Stomach (tissue), 9 donors: Measurements from ENCODE around the gene TSPYL2. TPM values are rescaled to one million over a fixed set of nuclear protein-coding genes. Genes with fewer than 3 reads are reported as not detected.

Experiments used
- DNase-seq, 2 donors: peaks; one replicate each; pipeline versions ENCODE4 v3.0.0 to v3.0.0-alpha.2; 2013 to 2019
- H3K27ac ChIP-seq, 5 donors: fragments of 200-600 bp in 4 of 5; sonication (generic) in 4 of 5; one replicate each; pipeline ENCODE4 v1.5.1; 2013 to 2019; ENCODE audit warnings: mild to moderate bottlenecking in 1 of 5, moderate library complexity in 1 of 5
- H3K27me3 ChIP-seq, 3 donors: fragments of 200-600 bp; sonication (generic); one replicate each; pipeline ENCODE4 v1.5.1; 2017 to 2019; ENCODE audit warnings: mixed run types in 1 of 3
- H3K36me3 ChIP-seq, 4 donors: fragments of 200-600 bp; sonication (generic); 1 replicate in 3 of 4; 2 replicates in 1 of 4; pipeline ENCODE4 v1.5.1; 2016 to 2019
- H3K4me1 ChIP-seq, 4 donors: fragments of 200-600 bp; sonication (generic); one replicate each; pipeline ENCODE4 v1.5.1; 2016 to 2019
- H3K4me3 ChIP-seq, 4 donors: fragments of 200-600 bp; sonication (generic) in 3 of 4; one replicate each; pipeline ENCODE4 v1.5.1; 2016 to 2019; ENCODE audit warnings: mild to moderate bottlenecking in 1 of 4
- H3K9me3 ChIP-seq, 4 donors: fragments of 200-600 bp; sonication (generic); one replicate each; pipeline ENCODE4 v1.5.1; 2016 to 2019
- CTCF ChIP-seq, 7 experiments: fragments of 450-650 bp in 4 of 7; fragments of 200-600 bp in 3 of 7; sonication (generic) in 3 of 7; IDR thresholded peaks; one replicate each; pipeline ENCODE4 v1.5.1; 2016 to 2019; ENCODE audit warnings: antibody characterized with exemption in 7 of 7, control low read depth in 2 of 7, mild to moderate bottlenecking in 1 of 7
- EP300 ChIP-seq: sonication (generic); formaldehyde crosslinking; IDR thresholded peaks from one replicate; pipeline ENCODE4 v1.6.1; 2017; ENCODE audit warnings: antibody characterized with exemption
- POLR2A ChIP-seq, 4 donors: fragments of 450-650 bp; IDR thresholded peaks; one replicate each; pipeline ENCODE4 v1.6.1; 2016; ENCODE audit warnings: antibody characterized with exemption in 4 of 4, control low read depth in 2 of 4, mild to moderate bottlenecking in 1 of 4, moderate library complexity in 1 of 4
- POLR2AphosphoS5 ChIP-seq, 3 donors: sonication (generic); formaldehyde crosslinking; IDR thresholded peaks; one replicate each; pipeline ENCODE4 v1.6.1; 2016; ENCODE audit warnings: antibody characterized with exemption in 3 of 3
- WGBS, 5 donors: extraction: QIAGEN DNeasy Blood & Tissue Kit in 3 of 5; methylation state at CpG; one replicate each; pipeline versions ENCODE4 v1.1.5 to v1.1.7; 2013 to 2018; 5-methylcytosine and 5-hydroxymethylcytosine counted together
- intact Hi-C: fragments of 100-400 bp; cut with DNase I; formaldehyde crosslinking; loops from one replicate; pipeline ENCODE4 v1.15.1; 2023; ENCODE audit warnings: low total_unique reads
- polyA plus RNA-seq, 3 donors: library from polyadenylated mRNA; stranded (reverse); fragments of 200-250 nt; gene quantifications; one replicate each; pipeline ENCODE4 v1.2.3, GENCODE V29; 2013
- total RNA-seq, 5 donors: library from RNA; depleted of rRNA; stranded (reverse); fragments of >200 nt; gene quantifications; one replicate each; pipeline versions ENCODE4 v1.1.0 to v1.2.3, GENCODE V29; 2014 to 2016
- donor health status: healthy with polysubstance abuse.
- donor health status: Bipolar disorder and iron deficiency.
- donor health status: healthy.

The TSPYL2 gene
- total and polyA plus RNA-seq, 8 donors = 19.9 to 105 (median 44.9) TPM

DNA sequence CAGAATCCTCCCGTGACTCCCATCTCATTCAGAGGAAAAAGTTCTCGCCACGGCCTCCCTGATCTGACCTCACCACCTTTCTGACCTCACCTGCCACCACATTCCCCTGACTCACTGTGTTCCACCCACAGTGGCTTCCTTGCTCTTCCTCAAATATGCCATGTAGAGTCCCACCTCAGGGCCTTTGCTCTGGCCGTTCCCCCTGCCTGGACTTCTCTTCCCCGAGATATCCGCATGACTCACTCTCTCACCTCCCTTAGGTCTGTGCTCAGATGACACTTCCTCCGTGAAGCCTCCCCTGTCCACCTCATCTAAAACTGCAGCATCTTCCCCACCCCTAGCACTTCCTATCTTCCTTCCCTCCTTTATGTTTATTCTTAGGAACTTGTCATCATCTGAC, 7.2 kb upstream of the TSPYL2 start:
- intact Hi-C loops = no loop called here
- Histone ChIP-seq H3K27ac (no peak overlapping the region), H3K36me3 (no peaks in the 10 kb centered on the region), H3K4me1 (peaks cover 0 to 19% (median 2%) of the 10 kb centered on the region in 4 donors), H3K9me3 (no peaks in the 10 kb centered on the region), H3K4me3 (no peak overlapping the region), H3K27me3 (no peaks in the 10 kb centered on the region)
- TF ChIP-seq POLR2AphosphoS5 (IDR thresholded peaks at IDR 0.05) = no peak
- no peak for TF ChIP-seq EP300
- no peak for TF ChIP-seq CTCF (IDR thresholded peaks at IDR 0.05)
- TF ChIP-seq POLR2A (IDR thresholded peaks at IDR 0.05) = no peak
- DNase-seq = no peak
- WGBS, 5 donors = 68 to 78% (median 76%) methylated on average over 6 to 7 of the region's 7 CpGs

DNA sequence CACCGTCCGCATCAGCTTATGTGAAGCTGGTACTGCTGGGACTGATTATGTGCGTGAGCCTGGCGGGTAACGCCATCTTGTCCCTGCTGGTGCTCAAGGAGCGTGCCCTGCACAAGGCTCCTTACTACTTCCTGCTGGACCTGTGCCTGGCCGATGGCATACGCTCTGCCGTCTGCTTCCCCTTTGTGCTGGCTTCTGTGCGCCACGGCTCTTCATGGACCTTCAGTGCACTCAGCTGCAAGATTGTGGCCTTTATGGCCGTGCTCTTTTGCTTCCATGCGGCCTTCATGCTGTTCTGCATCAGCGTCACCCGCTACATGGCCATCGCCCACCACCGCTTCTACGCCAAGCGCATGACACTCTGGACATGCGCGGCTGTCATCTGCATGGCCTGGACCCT, 5.5 kb upstream of the TSPYL2 start:
- DNase-seq = peak in 1 of 2 donors; percentile 6
- intact Hi-C loops = no loop called here
- WGBS, 5 donors = 90 to 98% (median 95%) methylated on average over 20 to 21 of the region's 21 CpGs
- Histone ChIP-seq H3K27ac (no peak overlapping the region), H3K36me3 (no peaks in the 10 kb centered on the region), H3K9me3 (no peaks in the 10 kb centered on the region), H3K4me3 (no peak overlapping the region), H3K27me3 (no peaks in the 10 kb centered on the region), H3K4me1 (peaks cover 0 to 16% (median 1%) of the 10 kb centered on the region in 4 donors)
- TF ChIP-seq CTCF (IDR thresholded peaks at IDR 0.05) = no peak
- TF ChIP-seq POLR2A (IDR thresholded peaks at IDR 0.05) = no peak
- no peak for TF ChIP-seq EP300
- TF ChIP-seq POLR2AphosphoS5 (IDR thresholded peaks at IDR 0.05) = no peak

DNA sequence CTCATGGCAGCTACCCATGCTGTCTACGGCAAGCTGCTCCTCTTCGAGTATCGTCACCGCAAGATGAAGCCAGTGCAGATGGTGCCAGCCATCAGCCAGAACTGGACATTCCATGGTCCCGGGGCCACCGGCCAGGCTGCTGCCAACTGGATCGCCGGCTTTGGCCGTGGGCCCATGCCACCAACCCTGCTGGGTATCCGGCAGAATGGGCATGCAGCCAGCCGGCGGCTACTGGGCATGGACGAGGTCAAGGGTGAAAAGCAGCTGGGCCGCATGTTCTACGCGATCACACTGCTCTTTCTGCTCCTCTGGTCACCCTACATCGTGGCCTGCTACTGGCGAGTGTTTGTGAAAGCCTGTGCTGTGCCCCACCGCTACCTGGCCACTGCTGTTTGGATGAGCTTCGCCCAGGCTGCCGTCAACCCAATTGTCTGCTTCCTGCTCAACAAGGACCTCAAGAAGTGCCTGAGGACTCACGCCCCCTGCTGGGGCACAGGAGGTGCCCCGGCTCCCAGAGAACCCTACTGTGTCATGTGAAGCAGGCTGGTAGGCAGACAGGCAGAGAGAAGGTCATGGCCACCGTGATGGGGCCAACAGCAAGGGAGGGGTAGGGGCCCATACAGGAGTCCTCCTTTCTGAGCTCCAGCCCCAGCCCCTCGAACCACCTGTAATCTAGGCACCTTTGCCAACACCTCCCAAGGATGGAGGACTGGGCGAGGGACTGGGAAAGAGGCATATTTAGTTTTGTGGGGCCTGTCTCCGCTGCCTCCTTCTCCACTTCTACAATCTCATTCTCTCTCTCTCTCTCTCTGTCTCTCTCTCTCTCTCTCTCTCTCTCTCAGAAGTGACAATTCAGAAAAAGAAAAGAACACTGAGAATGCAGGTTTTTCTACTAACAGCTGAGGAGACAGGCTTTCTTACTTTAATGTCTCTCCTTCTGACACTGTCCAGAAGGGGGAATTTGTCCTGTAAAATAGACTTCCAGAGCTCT, 4.7 kb upstream of the TSPYL2 start:
- 85 to 94% (median 91%) methylated on average over 17 to 27 of the region's 27 CpGs for WGBS, 5 donors
- H3K4me3 ChIP-seq = no peak overlapping the region
- H3K9me3 ChIP-seq = no peaks in the 10 kb centered on the region
- no peak overlapping the region for H3K27ac ChIP-seq
- peaks cover 0 to 8% (median 0%) of the 10 kb centered on the region in 4 donors for H3K4me1 ChIP-seq
- H3K36me3 ChIP-seq = no peaks in the 10 kb centered on the region
- TF ChIP-seq POLR2AphosphoS5 (IDR thresholded peaks at IDR 0.05) = no peak
- no peak for TF ChIP-seq CTCF (IDR thresholded peaks at IDR 0.05)
- no peak for TF ChIP-seq EP300
- no peak for TF ChIP-seq POLR2A (IDR thresholded peaks at IDR 0.05)
- no peaks in the 10 kb centered on the region for H3K27me3 ChIP-seq
- intact Hi-C loops = no loop called here
- no peak for DNase-seq

DNA sequence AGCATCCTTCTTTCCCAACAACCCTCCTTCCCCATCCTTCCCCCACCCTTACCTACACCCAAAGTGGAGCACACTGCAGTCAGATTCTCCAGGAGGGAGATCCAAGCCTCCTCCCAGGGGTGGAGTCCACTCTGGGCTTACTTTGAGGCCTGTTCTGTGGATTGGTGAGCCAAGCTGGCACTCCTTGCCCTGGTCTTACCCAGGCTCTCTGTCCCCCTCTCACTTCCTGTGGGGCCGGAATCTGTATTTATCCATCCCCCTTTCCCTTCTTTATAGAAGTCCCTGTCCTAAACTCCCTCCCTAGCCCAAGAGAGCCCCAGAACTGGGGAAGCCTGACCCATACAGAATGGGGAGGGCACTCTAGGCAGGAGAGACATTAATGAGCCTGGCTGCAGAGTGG, 3.2 kb upstream of the TSPYL2 start:
- TF ChIP-seq EP300 (no peak), CTCF (IDR thresholded peaks at IDR 0.05) (no peak), POLR2AphosphoS5 (IDR thresholded peaks at IDR 0.05) (no peak), POLR2A (IDR thresholded peaks at IDR 0.05) (no peak)
- intact Hi-C loops = no loop called here
- peaks cover 0 to 9% (median 7%) of the 10 kb centered on the region in 4 donors for H3K4me1 ChIP-seq
- peak overlapping the region in 1 of 5 donors; percentile 46 for H3K27ac ChIP-seq
- peaks cover 0 to 6% (median 0%) of the 10 kb centered on the region in 3 donors for H3K27me3 ChIP-seq
- no peaks in the 10 kb centered on the region for H3K36me3 ChIP-seq
- no peak overlapping the region for H3K4me3 ChIP-seq
- no peaks in the 10 kb centered on the region for H3K9me3 ChIP-seq
- DNase-seq = no peak
- 71 to 95% (median 92%) methylated on average over 1 of the region's 1 CpG; no CpG with 5 or more reads in 1 of the 5 donors for WGBS, 5 donors
